ENCODE results near the gene ANGPTL8.
A peak's percentile ranks its signal among the peaks of the same experiment; 100 is the strongest.

ANGPTL8 gene

GRCh38 chr19:11194656-11195558 is 44.5 kb upstream of the ANGPTL8 start:
- peaks cover 78% of the 10 kb centered on the region for H3K4me1 ChIP-seq (ENCODE audit: control insufficient read depth, low read length)
- no peaks in the 10 kb centered on the region for H4K20me1 ChIP-seq (ENCODE audit: control insufficient read depth, insufficient read depth, low read depth, low read length)
- H3K4me2 ChIP-seq (ENCODE audit: low read length), result peak overlapping the region; percentile 90
- TF ChIP-seq EZH2phosphoT487 (IDR thresholded peaks at IDR 0.05; ENCODE audit: borderline replicate concordance, low read length), result no peak
- TF ChIP-seq, protein P1, sequence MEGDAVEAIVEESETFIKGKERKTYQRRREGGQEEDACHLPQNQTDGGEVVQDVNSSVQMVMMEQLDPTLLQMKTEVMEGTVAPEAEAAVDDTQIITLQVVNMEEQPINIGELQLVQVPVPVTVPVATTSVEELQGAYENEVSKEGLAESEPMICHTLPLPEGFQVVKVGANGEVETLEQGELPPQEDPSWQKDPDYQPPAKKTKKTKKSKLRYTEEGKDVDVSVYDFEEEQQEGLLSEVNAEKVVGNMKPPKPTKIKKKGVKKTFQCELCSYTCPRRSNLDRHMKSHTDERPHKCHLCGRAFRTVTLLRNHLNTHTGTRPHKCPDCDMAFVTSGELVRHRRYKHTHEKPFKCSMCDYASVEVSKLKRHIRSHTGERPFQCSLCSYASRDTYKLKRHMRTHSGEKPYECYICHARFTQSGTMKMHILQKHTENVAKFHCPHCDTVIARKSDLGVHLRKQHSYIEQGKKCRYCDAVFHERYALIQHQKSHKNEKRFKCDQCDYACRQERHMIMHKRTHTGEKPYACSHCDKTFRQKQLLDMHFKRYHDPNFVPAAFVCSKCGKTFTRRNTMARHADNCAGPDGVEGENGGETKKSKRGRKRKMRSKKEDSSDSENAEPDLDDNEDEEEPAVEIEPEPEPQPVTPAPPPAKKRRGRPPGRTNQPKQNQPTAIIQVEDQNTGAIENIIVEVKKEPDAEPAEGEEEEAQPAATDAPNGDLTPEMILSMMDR (IDR thresholded peaks at IDR 0.05; ENCODE audit: low read depth, low read length, poor library complexity, severe bottlenecking), result no peak
- H3K27ac ChIP-seq (ENCODE audit: low read depth, low read length), result peak overlapping the region; percentile 93
- H3K4me3 ChIP-seq (ENCODE audit: low read length), result peak overlapping the region; percentile 84
- peaks cover 67% of the 10 kb centered on the region for H3K36me3 ChIP-seq (ENCODE audit: control insufficient read depth, low read length)
- no peaks in the 10 kb centered on the region for H3K27me3 ChIP-seq (ENCODE audit: control insufficient read depth, low read length)
- no peaks in the 10 kb centered on the region for H3K9me2 ChIP-seq (replicated peaks; ENCODE audit: control insufficient read depth, low read length)
- H3K79me2 ChIP-seq (ENCODE audit: control insufficient read depth, low read length), result peaks cover 62% of the 10 kb centered on the region
- H3K9me3 ChIP-seq (ENCODE audit: control insufficient read depth, insufficient read depth, low read length), result no peaks in the 10 kb centered on the region
- H3F3A ChIP-seq (ENCODE audit: control insufficient read depth, insufficient read depth), result peaks cover 36% of the 10 kb centered on the region

- Histone ChIP-seq H3K4me3 (ENCODE audit: low read length) (peak overlapping the region; percentile 84), H3K36me3 (ENCODE audit: control insufficient read depth, low read length) (peaks cover 60% of the 10 kb centered on the region), H3K4me1 (ENCODE audit: control insufficient read depth, low read length) (peaks cover 70% of the 10 kb centered on the region), H4K20me1 (ENCODE audit: control insufficient read depth, insufficient read depth, low read depth, low read length) (no peaks in the 10 kb centered on the region), H3K27me3 (ENCODE audit: control insufficient read depth, low read length) (no peaks in the 10 kb centered on the region), H3K9me3 (ENCODE audit: control insufficient read depth, insufficient read depth, low read length) (no peaks in the 10 kb centered on the region), H3K79me2 (ENCODE audit: control insufficient read depth, low read length) (peaks cover 54% of the 10 kb centered on the region), H3K4me2 (ENCODE audit: low read length) (peak overlapping the region; percentile 90), H3F3A (ENCODE audit: control insufficient read depth, insufficient read depth) (peaks cover 36% of the 10 kb centered on the region), H3K9me2 (replicated peaks; ENCODE audit: control insufficient read depth, low read length) (no peaks in the 10 kb centered on the region), H3K27ac (ENCODE audit: low read depth, low read length) (peak overlapping the region; percentile 93)
- TF ChIP-seq, protein P1 (IDR thresholded peaks at IDR 0.05; ENCODE audit: low read depth, low read length, poor library complexity, severe bottlenecking), result no peak
- no peak for TF ChIP-seq EZH2phosphoT487 (IDR thresholded peaks at IDR 0.05; ENCODE audit: borderline replicate concordance, low read length)
These were observed 43.7 kb upstream of the ANGPTL8 start for GRCh38 chr19:11195681-11196080.

DNA sequence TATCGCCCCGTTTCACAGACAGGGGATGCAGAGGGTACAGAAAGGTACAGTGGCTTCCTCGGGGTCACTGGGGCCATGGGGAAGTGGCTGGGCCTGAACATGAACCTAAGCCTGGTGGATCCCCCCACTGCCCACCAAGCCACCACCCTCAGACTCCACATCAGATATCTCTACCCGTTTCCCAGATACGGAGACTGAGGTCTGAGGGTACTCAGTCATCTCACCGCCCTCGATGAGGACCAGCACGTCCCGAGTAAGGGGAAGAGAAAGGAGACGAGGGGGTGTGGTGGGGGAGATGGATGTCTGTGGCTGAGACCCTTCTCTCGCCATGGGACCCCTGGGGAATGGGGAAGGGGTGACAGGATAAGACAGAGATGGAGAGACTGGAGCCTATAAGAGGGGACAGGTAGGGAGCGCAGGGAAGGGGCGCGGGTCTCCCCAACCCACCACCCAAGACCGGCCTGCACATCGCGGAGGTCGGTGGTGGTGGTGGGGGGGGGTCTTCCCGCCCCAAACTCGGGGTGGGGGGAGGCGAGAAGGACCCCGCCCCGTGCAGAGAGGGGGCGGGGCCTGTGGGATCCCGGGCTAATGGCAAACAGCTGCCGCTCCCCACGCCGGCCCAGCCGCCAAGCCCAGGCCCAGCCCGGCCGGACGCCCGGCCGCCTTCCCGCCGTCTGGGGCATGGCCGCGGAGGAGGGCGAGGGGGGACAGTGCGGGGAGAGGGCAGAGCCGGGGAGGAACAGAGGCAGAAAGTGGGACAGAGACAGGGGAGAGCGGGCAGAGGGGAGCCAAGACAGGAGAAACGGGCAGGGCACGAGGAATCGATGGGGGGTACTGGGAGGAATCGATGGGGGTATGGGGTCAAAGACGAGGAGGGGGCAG is 42.8 kb upstream of the ANGPTL8 start:
- Histone ChIP-seq H3K4me3 (ENCODE audit: low read length) (peak overlapping the region; percentile 84), H3K27ac (ENCODE audit: low read depth, low read length) (peak overlapping the region; percentile 93)

More for the DNA sequence above, 42.8 kb upstream of the ANGPTL8 start:
- Histone ChIP-seq H3K9me3 (ENCODE audit: control insufficient read depth, insufficient read depth, low read length) (no peaks in the 10 kb centered on the region), H3K4me2 (ENCODE audit: low read length) (peak overlapping the region; percentile 90), H3F3A (ENCODE audit: control insufficient read depth, insufficient read depth) (peaks cover 32% of the 10 kb centered on the region), H3K4me1 (ENCODE audit: control insufficient read depth, low read length) (peaks cover 61% of the 10 kb centered on the region), H4K20me1 (ENCODE audit: control insufficient read depth, insufficient read depth, low read depth, low read length) (no peaks in the 10 kb centered on the region), H3K79me2 (ENCODE audit: control insufficient read depth, low read length) (peaks cover 45% of the 10 kb centered on the region), H3K36me3 (ENCODE audit: control insufficient read depth, low read length) (peaks cover 52% of the 10 kb centered on the region), H3K9me2 (replicated peaks; ENCODE audit: control insufficient read depth, low read length) (no peaks in the 10 kb centered on the region), H3K27me3 (ENCODE audit: control insufficient read depth, low read length) (no peaks in the 10 kb centered on the region)
- no peak for TF ChIP-seq EZH2phosphoT487 (IDR thresholded peaks at IDR 0.05; ENCODE audit: borderline replicate concordance, low read length)
- TF ChIP-seq, protein P1 (IDR thresholded peaks at IDR 0.05; ENCODE audit: low read depth, low read length, poor library complexity, severe bottlenecking), result no peak
